HG03097 (cell line): ENCODE data around the gene SLC13A1.
"Not testable (repeated sequence)": the region's sequence is repeated elsewhere in the genome, so short reads cannot be mapped to it uniquely, and the experiment has no call there.

Experiments
- ATAC-seq: cut with Tn5 transposase; IDR thresholded peaks from one replicate; pipeline ENCODE4 v1.9.1; 2021; ENCODE audit not compliant: unreplicated experiment, low FRiP score

Gene SLC13A1

DNA sequence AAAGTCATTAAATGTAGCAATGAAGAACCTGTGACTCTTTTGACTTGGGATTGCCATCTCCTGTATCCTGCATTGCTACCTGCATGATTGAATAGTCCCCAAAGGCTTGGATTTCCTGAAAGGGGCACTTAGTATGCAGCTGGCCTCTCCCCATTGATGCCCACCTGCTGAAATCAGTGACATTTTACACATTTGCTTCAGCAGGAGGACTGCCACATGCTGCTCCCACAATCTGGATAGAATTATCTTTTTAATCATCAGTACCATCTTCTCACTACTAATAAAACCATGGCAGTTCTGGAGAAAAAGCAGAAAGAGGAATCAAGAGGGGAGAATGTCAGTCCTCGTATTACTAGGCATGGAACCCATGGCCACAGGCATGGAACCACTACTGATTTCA lies 67.8 kb downstream of the SLC13A1 start:
- ATAC-seq = no peak

GRCh38 chr7:123131556-123131955 lies 68.2 kb downstream of the SLC13A1 start:
- no peak for ATAC-seq

GRCh38 chr7:123131140-123131539 lies 68.6 kb downstream of the SLC13A1 start:
- no peak for ATAC-seq

GRCh38 chr7:123126691-123127090 lies 73.1 kb downstream of the SLC13A1 start:
- no peak for ATAC-seq

DNA sequence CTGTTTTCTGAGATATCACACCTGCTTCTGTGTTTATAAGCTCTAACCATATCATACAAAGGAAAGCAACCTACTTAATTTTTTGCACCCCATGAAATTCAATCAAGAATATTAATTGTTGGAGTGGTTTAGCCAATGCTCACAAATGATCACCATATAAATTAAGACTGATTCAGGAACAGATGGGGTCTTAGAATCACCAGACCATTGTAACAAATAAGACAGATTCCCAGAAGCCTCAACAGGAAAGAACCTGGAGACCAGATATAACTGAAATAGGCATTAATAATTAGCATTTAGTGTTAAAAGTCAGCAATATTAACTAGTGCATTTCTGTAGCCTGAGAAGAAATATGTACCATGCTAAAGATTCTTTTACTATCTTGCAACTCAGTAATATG lies 73.6 kb downstream of the SLC13A1 start:
- ATAC-seq = no peak

DNA sequence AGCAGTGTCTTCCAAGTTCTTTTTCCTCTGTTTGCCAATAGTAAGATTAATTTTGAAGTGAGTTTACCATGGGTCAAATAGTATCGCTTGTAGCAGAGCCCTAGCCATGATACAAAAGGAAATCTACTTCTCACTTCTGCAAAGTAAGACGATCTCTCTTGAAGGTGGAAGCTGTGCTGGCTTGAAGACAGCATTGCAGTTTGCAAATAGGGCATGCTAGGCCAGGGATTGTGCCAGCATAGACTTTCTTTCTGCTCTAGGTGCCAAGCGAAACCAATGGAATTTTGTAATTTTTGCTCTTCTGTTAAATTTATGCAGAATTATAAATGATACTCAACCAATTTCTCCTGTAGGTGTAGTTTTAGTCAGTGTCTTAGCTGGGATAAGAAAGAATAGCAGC lies 74.5 kb downstream of the SLC13A1 start:
- ATAC-seq = no peak

DNA sequence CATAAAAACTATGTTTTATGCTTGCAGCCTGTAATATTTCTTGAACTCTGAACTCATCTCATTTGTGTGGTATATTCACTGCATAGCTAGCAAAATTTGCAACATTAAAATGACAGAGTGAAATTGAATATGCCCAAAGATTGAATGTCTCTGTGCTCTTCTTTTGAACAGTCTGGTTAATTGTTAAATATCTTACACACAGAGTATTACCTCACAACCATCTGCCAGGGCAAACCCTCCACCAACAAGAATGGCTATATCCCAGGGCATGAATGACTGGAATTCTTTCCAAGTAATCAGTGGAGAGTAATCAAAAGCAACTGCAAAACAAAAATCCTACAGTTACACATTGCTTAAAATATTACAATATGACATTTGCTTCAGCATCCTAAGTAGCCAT lies 76.9 kb downstream of the SLC13A1 start:
- ATAC-seq = no peak

- no peak for ATAC-seq
These were observed 79.5 kb downstream of the SLC13A1 start for GRCh38 chr7:123120286-123120685.

DNA sequence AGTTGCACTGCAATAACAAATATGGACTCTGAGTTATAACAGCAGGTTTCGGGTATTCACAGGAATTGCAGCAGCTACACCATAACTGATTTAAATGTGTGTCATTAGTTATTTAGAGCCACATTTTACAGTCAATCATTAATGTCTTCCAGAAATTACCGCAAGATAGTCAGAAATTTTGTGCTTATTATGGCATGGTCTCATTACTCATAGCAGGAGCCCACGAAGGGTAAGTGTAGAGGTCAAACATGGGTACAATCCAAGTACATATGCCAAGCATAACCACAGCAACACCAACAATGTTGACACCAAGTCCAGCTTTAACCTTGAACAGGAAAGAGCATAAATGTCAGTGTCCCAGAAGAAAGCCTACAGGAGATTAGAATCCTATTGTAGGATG lies 84.4 kb downstream of the SLC13A1 start:
- no peak for ATAC-seq

DNA sequence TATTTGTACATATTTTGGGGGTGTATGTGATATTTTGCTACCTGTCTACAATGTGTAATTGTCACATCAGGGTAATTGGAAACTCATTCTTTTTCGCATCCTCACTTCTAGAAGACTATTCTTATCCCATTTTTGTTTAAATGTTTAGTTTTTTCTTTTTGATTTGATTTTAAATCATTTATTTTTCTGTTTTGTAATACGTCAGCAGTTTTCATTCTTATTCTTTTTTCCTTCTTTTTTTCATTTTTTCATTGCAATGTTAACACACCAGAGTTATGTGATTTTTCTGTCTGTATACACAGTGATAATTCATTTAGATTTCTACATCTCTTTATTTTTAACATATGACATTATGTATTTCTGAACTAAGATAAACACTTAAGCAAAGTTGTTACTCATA lies 85.5 kb downstream of the SLC13A1 start:
- no peak for ATAC-seq

DNA sequence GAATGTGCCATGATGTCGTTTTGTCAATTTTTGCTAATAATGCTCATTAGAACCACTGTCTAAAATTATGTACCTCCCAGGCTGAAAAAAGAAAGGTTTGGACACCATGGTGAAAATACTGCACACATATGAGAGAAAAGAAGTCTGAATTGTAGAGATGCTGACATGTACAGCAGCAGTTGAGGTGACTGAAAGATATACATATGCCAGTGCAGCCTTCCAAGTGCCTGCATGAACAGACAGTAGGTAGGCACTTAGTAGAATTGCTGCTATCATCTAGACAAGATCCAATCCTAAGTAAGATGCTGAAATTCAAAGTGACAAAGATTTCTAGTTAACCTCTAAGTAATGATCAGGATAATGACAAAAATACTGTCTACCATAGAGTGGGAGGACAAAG lies 86.9 kb downstream of the SLC13A1 start:
- no peak for ATAC-seq

DNA sequence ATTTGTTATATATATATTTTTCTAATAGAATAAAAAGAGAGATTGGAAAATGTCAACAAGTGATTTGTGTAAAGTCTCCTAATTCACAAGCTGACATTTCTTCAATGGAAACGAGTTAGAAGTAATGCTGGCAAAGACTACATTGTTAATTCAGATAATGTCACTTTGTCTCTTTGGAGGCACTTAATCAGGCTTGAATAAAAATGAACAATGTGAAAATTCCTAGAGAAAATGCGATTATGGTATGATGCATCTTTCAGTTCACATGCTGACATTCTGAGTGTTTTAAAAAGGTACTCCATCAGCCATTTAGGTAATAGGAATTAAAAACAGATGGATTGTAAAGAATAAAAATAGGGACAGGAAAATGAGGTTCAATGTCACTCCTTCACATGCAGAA lies 100.1 kb downstream of the SLC13A1 start:
- no peak for ATAC-seq

DNA sequence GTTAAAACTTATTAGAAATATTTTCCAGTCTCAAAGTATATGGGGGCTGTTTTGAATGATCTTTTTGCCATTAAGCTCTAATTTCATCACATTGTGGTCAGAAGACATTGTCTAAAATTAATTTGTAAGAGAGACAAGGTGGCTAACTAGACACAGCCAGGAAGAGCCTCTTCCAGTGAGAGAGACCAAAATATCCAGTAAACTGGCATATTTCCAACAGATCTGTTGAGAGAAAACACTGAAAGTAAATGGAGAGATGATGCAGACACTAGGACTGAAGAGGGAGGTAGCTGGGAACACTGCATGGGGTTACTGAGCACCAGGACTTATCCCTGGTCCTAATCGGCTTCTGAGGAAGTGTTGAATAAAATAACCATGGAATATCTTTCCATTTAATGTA lies 102.8 kb downstream of the SLC13A1 start:
- no peak for ATAC-seq

DNA sequence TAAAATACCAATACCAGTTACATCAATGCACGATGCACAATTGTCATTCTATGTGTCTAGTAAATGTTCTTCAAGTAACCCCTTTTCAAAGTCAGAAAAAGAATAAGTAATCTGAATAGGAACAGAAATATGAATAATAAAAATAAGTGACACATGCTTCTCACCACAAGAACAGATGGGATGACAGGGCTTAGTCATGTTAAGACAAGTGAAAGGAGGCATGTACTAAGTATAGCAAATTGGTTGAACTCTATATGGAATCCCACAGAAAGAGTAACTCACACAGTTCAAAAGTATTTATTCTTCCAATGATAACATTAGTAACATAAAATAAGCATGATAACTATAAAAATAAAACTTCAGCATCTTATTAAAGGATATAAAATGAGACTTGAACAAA lies 103.3 kb downstream of the SLC13A1 start:
- no peak for ATAC-seq

DNA sequence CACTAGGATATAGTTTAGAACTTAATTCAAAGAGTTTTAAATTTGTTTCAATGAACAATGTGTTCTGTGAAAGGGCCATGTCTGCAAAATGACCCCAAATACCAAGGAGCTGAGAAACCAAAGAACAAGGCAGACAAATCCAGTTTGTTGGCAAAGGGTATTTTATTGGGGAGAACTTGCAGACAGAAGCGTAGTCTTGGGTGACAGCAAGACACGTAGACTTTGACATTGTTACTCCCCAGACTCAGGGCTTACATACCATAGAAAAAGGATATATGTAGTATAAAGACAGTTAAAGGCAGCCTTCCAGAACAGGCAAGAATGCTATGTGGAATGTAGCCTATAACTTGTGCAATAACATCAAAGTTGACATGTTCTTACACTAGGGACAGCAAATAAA lies 109.3 kb downstream of the SLC13A1 start:
- no peak for ATAC-seq

DNA sequence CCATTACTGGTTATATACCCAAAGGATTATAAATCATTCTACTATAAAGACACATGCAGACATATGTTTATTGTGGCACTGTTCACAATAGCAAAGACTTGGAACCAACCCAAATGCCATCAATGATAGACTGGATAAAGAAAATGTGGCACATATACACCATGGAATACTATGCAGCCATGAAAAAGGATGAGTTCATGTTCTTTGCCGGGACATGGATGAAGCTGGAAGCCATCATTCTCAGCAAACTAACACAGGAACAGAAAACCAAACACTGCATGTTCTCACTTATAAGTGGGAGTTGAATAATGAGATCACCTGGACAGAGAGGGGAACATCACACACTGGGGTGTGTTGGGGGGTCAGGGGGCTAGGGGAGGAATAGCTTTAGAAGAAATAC lies 112.9 kb downstream of the SLC13A1 start:
- ATAC-seq = not testable (repeated sequence)

DNA sequence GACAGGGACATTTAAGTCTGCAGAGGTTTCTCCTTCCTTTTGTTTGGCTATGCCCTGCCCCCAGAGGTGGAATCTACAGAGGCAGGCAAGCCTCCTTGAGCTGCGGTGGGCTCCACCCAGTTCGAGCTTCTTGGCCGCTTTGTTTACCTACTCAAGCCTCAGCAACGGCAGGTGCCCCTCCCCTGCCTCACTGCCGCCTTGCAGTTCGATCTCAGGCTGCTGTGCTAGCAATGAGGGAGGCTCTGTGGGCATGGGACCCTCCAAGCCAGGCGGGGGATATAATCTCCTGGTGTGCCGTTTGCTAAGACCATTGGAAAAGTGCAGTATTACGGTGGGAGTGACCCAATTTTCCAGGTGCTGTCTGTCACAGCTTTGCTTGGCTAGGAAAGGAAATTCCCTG lies 114.9 kb downstream of the SLC13A1 start:
- ATAC-seq = not testable (repeated sequence)

DNA sequence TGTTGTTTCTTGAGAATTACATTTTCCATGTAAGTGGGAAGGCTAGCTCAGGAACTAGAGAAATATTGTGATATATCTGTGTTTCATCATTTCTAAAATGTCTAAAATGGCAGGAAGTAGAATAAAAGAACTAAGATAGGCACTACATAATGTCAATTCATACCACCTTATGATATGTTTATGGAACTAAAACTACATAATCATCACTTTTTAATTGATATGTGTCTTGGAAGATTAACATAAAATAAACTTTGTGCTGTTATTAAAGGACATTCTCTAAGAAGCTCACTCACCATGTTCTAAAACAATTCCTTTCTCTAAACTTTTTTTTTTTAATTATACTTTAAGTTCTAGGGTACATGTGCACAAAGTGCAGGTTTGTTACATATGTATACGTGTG lies 120.7 kb downstream of the SLC13A1 start:
- no peak for ATAC-seq

GRCh38 chr7:123075838-123076467 lies 123.8 kb downstream of the SLC13A1 start:
- no peak for ATAC-seq

DNA sequence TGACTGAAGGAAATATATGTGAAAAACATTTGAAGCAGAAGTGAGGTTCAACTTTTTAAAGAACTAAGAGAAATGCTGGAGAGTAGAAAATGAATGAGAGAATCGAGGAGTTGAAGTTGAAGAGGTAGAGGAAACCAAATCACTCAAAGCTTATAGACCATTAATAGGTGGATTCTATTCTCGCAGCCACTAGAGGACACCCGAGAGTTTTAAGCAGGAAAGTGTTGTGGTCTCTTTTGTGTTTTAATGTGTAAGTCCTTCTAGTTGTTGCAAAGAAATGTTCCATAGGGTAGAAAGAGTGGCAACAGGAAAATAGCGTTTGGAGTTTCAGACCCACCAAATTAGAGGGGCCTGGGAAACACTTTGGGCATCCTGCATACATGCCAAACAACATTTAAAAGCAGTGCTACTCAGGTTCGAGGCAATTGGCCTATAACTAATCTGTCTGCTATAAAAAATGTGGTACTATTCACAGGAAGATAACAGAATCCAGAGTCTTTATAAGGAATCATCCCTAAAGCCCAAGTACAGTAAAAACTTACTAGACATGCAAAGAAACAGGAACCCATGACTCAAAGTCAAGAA lies 129.0 kb downstream of the SLC13A1 start:
- no peak for ATAC-seq

GRCh38 chr7:123067814-123068213 lies 132.0 kb downstream of the SLC13A1 start:
- no peak for ATAC-seq
